Parathyroid adenoma (tissue), 2 donors: ENCODE data around the gene ENG.

ENCODE experiments used
- H2AFZ ChIP-seq: fragments of 300-600 bp; sonication (generic); one replicate; pipeline ENCODE4 v1.7.0; 2017; ENCODE audit warnings: antibody characterized with exemption, mild to moderate bottlenecking
- H3K27ac ChIP-seq: fragments of 300-600 bp; sonication (generic); one replicate; pipeline ENCODE4 v1.7.0; 2017
- H3K27me3 ChIP-seq: fragments of 300-600 bp; sonication (generic); one replicate; pipeline ENCODE4 v1.7.0; 2017; ENCODE audit warnings: low read length; ENCODE audit not compliant: control insufficient read depth, insufficient read depth
- H3K36me3 ChIP-seq: fragments of 300-600 bp; sonication (generic); one replicate; pipeline ENCODE4 v1.7.0; 2017; ENCODE audit warnings: low read length; ENCODE audit not compliant: control insufficient read depth, insufficient read depth
- H3K4me1 ChIP-seq: fragments of 300-600 bp; sonication (generic); one replicate; pipeline ENCODE4 v1.7.0; 2017; ENCODE audit warnings: control low read depth
- H3K4me2 ChIP-seq: fragments of 300-600 bp; sonication (generic); one replicate; pipeline ENCODE4 v1.7.0; 2017; ENCODE audit warnings: low read length
- H3K4me3 ChIP-seq: fragments of 300-600 bp; sonication (generic); one replicate; pipeline ENCODE4 v1.7.0; 2017; ENCODE audit warnings: low read depth, low read length
- H3K79me2 ChIP-seq: fragments of 300-600 bp; sonication (generic); one replicate; pipeline ENCODE4 v1.7.0; 2017; ENCODE audit warnings: control low read depth
- H3K9ac ChIP-seq: fragments of 300-600 bp; sonication (generic); one replicate; pipeline ENCODE4 v1.7.0; 2017; ENCODE audit warnings: mild to moderate bottlenecking
- H3K9me3 ChIP-seq: fragments of 300-600 bp; sonication (generic); one replicate; pipeline ENCODE4 v1.7.0; 2017; ENCODE audit warnings: low read length; ENCODE audit not compliant: control insufficient read depth
- TF ChIP-seq, protein P1 (sequence below): fragments of 300-600 bp; sonication (generic); IDR thresholded peaks from one replicate; pipeline ENCODE4 v1.7.0; 2017; ENCODE audit warnings: antibody characterized with exemption, mild to moderate bottlenecking
- donor health status: primary hyperparathyroidism.

The ENG gene

DNA sequence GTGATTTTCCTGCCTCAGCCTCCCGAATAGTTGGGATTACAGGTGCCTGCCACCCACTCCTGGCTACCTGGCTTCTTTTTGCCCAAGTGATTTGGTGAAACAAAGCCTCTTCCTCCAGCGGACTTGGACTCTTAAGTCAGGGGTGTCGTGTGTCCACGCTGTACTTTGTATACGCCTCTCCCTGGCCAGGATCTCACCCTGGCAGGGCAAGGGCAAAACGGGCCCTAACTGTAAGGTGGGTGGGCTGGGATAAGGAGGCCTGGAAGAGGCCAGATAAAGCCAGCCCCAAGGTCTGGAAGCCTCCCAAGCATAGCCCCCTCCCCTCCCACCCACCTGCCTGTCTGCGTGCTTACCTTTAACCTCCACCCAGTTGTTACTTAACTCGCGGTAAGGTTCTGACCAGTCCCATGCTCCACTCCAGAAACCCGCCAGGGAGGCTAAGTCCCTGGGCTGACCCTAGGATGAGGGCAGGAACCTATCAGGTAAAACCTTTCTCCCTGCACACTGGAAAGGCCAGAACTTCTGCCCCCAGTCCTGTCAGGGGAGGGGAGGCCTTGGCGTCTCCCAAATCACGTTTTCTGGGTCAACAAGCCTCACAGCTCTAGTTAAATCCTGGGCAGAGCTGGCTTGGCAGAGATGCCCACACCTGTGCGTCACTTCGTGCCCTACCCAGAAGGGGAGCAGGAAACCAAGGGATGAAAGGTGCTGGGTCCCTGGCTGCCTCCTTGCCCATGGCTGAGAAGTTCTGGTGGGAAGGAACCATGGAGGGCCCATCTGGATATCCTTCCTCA lies 60.3 kb downstream of the ENG start:
- no peaks in the 10 kb centered on the region for H3K27me3 ChIP-seq
- no peaks in the 10 kb centered on the region for H3K36me3 ChIP-seq
- H3K79me2 ChIP-seq: no peaks in the 10 kb centered on the region
- H2AFZ ChIP-seq: no peak overlapping the region
- H3K4me2 ChIP-seq: no peak overlapping the region
- H3K9ac ChIP-seq: no peak overlapping the region
- H3K9me3 ChIP-seq: no peaks in the 10 kb centered on the region
- no peak overlapping the region for H3K27ac ChIP-seq
- no peaks in the 10 kb centered on the region for H3K4me1 ChIP-seq
- TF ChIP-seq, protein P1, sequence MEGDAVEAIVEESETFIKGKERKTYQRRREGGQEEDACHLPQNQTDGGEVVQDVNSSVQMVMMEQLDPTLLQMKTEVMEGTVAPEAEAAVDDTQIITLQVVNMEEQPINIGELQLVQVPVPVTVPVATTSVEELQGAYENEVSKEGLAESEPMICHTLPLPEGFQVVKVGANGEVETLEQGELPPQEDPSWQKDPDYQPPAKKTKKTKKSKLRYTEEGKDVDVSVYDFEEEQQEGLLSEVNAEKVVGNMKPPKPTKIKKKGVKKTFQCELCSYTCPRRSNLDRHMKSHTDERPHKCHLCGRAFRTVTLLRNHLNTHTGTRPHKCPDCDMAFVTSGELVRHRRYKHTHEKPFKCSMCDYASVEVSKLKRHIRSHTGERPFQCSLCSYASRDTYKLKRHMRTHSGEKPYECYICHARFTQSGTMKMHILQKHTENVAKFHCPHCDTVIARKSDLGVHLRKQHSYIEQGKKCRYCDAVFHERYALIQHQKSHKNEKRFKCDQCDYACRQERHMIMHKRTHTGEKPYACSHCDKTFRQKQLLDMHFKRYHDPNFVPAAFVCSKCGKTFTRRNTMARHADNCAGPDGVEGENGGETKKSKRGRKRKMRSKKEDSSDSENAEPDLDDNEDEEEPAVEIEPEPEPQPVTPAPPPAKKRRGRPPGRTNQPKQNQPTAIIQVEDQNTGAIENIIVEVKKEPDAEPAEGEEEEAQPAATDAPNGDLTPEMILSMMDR: no peak
- no peak overlapping the region for H3K4me3 ChIP-seq

- Histone ChIP-seq H3K4me2 (no peak overlapping the region), H3K9ac (no peak overlapping the region), H2AFZ (no peak overlapping the region), H3K27me3 (no peaks in the 10 kb centered on the region), H3K36me3 (no peaks in the 10 kb centered on the region), H3K27ac (peak overlapping the region; percentile 19), H3K79me2 (no peaks in the 10 kb centered on the region), H3K4me3 (no peak overlapping the region), H3K4me1 (no peaks in the 10 kb centered on the region), H3K9me3 (no peaks in the 10 kb centered on the region)
- TF ChIP-seq, protein P1: no peak
Measured at GRCh38 chr9:127793093-127793708, 61.3 kb downstream of the ENG start.

GRCh38 chr9:127792417-127793031 lies 61.9 kb downstream of the ENG start:
- no peak overlapping the region for H2AFZ ChIP-seq
- H3K4me1 ChIP-seq: no peaks in the 10 kb centered on the region
- TF ChIP-seq, protein P1: no peak
- H3K27me3 ChIP-seq: no peaks in the 10 kb centered on the region
- no peaks in the 10 kb centered on the region for H3K9me3 ChIP-seq
- H3K4me3 ChIP-seq: no peak overlapping the region
- H3K4me2 ChIP-seq: no peak overlapping the region
- no peak overlapping the region for H3K27ac ChIP-seq
- no peaks in the 10 kb centered on the region for H3K79me2 ChIP-seq
- H3K9ac ChIP-seq: no peak overlapping the region
- H3K36me3 ChIP-seq: no peaks in the 10 kb centered on the region

DNA sequence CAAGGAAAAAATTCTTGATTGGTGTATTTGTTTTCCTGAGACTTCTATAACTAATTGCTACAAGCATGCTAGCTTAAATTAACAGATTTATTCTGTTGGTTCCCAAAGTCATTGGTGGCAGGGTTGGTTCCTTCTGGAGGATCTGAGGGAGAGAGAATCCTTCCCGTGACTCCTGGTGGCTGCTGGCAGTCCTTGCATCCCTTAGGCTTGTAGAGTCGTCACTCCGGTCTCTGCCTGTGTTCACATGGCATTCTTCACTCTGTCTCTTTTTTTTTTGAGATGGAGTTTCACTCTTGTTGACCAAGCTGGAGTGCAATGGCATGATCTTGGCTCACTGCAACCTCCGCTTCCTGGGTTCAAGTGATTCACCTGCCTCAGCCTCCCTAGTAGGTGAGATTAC lies 63.4 kb downstream of the ENG start:
- Histone ChIP-seq H3K9ac (no peak overlapping the region), H3K79me2 (peaks cover 3% of the 10 kb centered on the region), H3K4me3 (no peak overlapping the region), H2AFZ (no peak overlapping the region), H3K4me1 (no peaks in the 10 kb centered on the region), H3K27ac (no peak overlapping the region), H3K36me3 (no peaks in the 10 kb centered on the region), H3K27me3 (no peaks in the 10 kb centered on the region), H3K4me2 (no peak overlapping the region), H3K9me3 (no peaks in the 10 kb centered on the region)
- TF ChIP-seq, protein P1: no peak
